Ramos (cell line): ENCODE results near the gene RGS3.

Experiments used
- in situ Hi-C: fragments of 300-500 bp; cut with MboI; formaldehyde crosslinking; loops from one replicate; pipeline ENCODE4 v1.14.3; 2022; ENCODE audit warnings: low sequenced_read_pairs; ENCODE audit not compliant: unreplicated experiment

RGS3 gene

DNA sequence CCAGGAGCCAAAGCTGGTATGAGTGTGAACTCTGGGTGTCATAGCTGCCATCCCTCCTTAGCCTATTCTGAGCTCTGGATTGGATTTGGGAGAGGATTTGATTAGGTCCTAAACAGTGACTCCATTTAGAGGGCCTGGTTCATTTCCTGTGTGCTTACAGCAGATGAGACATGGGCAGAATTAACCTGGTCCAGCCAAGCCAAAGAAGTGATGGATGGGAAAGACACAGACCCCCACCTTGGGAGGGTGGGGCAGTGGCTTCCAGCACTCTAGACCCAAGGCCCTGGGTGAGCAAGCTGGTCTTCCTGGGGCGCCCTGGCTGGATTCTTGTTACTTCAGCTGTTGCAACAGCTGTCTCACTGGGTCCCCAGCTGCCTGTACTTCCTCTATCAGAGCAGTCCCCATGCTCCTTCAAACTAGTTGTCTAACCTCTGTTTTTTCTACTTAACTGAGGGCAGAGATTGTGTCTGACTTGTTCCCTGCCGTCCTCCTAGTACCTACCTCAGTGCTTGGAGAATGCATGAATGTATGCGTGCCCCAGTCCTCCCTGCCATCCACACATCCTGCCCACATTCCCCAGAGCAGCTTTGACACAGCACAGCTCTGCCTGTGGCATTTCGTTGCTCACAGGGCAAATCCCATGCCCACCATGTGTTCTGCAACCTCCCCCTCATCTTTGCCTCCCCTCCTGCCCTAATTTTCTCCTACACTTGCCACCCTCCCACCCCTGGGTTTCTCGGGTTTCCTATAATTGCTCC, 115.9 kb downstream of the RGS3 start:
- in situ Hi-C loops, result loop anchor here (5.0 to 10.0 kb wide), 2 partner anchors 132 to 305 kb away; partner anchors contain the start of genes CDC26 and PRPF4

DNA sequence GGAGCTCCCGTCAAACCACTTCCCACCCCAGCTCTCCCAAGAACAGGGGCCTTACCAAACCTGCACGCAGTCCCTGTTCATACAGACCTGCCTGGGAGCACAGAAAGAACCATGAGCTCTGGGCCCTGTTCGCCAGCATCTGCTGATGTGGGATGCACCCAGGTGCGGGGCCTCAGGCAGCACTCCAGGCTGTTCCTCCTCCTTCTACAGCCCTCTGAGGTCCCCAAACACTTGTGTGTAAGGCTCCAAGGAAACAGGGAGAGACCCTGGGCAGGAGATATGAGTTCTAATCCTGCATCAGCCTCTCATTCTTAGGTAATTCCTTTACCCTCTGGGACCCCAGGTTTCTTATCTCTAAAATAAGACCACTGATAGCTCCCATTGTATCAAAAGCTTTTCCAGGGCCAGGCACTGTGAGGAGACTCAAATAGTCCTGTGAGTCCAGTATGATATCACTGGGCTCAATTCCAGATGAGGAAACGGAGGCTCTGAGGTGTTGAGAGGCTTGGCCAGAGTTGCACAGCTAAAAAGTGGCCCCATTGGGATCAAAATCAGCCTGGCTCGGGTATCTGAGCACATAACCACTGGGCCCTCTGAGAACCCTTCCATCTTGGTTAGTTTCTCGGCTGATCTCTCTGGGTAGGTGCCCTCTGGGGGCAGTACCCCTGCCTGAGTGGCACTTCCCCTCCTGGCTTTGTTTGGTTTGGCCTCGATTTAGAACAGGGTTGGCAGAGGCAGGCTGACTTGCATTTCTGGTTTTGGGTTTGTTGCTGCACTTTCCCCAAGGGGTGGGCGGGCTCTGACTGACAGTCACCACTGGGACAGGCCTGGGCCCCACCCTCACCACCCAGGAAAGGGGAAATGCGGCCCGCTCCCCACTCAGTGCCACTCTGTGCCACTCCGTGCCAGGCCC, 116.8 kb downstream of the RGS3 start:
- in situ Hi-C loops, result loop anchor here (5.0 to 10.0 kb wide), 2 partner anchors 133 to 305 kb away; partner anchors contain the start of genes CDC26 and PRPF4

DNA sequence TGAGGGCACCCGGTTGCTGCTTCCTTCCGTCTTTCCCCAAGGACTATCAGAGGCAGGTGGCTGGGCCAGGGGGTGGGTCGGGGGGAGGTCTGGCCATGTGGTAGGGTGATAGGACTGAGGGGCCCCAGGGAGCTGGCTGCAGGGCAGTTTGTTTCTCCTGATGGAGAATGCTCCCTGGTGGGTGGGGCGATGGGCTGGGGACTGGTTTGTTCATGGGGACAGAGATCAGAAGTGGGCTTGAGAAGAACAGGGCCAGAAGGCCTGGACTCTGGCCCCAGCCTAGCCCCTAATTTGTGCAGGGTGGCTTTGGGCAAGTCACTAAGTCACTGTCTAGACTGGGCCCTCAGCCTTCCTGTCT, 117.4 kb downstream of the RGS3 start:
- in situ Hi-C loops, result loop anchor here (5.0 to 10.0 kb wide), 2 partner anchors 134 to 306 kb away; partner anchors contain the start of genes CDC26 and PRPF4

DNA sequence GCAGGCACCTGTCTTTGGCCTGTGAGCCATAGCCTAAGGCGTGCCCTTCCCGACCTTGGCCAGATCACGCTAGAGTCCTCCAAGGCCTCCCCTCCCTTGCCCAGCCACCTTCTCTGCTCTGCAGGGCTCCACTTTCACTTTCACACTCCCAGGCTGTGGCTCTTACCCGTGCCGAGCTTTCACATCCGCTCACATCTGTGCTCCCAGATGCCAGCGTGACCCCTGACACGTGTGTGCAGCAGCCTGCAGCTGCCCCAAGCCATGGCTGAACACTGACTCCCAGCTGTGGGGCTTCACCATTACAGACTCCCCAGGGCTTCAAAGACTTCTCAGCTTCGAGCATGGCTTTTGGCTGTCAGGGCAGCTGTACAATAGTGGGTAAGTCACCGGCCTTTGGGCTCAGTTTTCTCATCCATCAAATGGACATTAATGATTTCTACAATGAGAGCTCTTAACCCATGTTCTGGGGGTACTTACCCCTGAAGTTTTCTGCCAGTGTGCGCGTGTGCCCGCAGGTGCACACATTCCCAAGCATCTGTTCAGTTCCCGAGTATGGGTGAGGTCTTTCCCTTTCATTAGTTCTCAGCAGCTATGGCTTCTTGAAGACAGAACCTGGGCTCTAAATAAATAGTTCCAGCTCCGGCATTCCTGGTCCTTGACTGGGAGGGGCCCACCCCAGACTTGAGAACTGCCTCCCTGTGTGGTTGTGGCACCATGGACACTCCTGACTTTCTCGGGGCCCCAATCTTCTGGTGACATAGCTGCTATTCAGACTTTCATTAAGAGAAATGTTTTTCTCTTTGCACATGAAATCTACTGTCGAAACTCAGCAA, 118.6 kb downstream of the RGS3 start:
- in situ Hi-C loops, result loop anchor here (5.0 to 10.0 kb wide), 2 partner anchors 135 to 307 kb away; partner anchors contain the start of genes CDC26 and PRPF4

DNA sequence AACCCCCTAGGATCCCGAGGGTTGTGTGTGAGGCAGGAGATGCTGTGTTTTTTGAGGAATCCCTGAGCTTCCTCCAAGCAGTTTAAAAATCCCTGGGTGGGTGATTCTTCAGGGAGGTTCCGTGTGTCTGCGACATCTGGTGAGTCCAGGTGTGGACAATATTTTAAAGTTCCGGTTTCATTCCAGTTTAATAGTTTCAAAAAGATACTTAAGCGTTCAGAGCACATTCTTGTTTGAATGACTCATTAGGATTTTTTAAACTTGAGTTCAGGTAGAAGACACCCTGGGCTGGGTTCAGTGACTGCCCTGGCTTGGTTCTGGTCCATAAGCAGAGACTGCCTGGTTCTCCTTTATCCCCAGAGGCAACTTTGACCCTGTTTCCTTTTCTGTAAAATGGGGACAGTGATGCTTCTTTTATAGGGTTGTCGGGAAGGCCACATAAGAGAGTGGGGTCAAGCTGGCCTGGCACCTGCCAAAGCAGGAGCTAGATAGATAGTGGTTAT, 119.2 kb downstream of the RGS3 start:
- in situ Hi-C loops, result loop anchor here (5.0 to 10.0 kb wide), 2 partner anchors 135 to 308 kb away; partner anchors contain the start of genes CDC26 and PRPF4

DNA sequence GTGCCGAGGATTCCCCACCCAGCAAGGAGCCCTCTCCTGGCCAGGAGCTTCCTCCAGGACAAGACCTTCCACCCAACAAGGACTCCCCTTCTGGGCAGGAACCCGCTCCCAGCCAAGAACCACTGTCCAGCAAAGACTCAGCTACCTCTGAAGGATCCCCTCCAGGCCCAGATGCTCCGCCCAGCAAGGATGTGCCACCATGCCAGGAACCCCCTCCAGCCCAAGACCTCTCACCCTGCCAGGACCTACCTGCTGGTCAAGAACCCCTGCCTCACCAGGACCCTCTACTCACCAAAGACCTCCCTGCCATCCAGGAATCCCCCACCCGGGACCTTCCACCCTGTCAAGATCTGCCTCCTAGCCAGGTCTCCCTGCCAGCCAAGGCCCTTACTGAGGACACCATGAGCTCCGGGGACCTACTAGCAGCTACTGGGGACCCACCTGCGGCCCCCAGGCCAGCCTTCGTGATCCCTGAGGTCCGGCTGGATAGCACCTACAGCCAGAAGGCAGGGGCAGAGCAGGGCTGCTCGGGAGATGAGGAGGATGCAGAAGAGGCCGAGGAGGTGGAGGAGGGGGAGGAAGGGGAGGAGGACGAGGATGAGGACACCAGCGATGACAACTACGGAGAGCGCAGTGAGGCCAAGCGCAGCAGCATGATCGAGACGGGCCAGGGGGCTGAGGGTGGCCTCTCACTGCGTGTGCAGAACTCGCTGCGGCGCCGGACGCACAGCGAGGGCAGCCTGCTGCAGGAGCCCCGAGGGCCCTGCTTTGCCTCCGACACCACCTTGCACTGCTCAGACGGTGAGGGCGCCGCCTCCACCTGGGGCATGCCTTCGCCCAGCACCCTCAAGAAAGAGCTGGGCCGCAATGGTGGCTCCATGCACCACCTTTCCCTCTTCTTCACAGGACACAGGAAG, 120.2 kb downstream of the RGS3 start:
- in situ Hi-C loops, result loop anchor here (5.0 to 10.0 kb wide), 2 partner anchors 136 to 309 kb away; partner anchors contain the start of genes CDC26 and PRPF4

DNA sequence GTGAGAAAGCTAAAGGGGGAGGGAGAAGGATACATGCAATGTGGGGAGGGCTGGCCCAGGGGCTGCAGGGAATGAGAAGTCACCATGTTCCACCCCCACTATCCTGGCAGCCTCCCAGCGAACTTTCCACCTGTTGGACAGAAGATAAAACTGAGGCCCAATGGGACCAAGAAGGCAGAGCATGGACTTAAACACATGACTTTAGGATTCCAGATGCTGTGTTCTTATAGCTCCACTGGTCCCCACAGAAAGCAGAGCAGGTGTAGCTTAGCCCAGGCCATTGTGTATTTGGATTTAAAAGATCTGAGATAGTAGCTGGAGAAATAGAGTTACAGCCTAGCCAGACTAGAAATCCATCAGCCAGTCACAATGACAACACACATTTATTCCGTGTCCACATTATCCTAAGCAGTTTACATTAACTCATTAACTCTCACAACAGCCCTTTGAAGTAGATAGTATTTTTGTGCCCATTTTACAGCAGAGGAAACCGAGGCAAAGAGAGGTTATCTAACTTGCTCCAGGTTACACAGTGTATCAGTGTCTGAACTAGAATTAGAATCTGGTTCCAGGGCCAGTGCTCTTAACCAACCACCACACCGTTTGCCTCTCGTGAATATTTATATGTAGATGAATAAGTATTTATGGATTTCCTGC, 121.0 kb downstream of the RGS3 start:
- in situ Hi-C loops, result loop anchor here (5.0 to 10.0 kb wide), 2 partner anchors 137 to 310 kb away; partner anchors contain the start of genes CDC26 and PRPF4

DNA sequence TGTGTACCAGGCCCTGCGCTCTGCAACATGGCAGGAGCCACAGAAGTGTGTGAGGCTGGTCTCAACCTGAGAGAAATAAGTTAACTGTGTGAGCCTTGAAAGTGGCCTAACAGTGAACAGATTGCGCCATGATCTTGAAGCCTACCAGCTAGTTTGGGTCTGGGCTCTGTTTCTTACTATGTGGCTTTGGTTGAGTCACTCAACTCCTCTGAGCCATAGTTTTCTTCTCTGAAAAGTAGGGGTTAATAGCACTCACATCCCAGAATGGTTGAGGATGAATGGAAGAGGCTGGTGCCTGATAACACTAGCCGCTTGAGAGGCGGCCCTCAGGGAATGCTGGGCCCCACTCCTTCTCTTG, 121.5 kb downstream of the RGS3 start:
- in situ Hi-C loops, result loop anchor here (10.0 kb wide), 1 partner anchor 310 kb away; the partner anchor contains the start of genes CDC26 and PRPF4

DNA sequence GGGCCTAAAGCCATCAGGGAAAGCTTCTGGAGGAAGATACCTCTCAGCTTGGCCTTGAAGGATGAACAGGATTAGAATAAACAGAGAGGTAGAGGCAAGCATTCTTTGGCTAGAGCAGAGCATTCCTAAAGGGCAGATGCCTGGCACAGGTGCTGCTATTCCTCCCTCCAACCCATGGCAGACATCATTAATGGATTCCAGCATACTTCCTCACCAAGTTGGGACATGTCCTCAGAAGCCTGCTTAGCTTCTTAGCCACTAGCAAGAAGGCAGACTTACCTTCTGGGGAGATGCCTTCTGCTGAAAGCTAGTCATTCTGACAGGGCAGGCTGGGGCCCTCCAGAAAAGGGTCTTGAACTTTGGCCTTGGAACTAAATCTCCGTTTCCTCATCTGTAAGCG, 122.0 kb downstream of the RGS3 start:
- in situ Hi-C loops, result loop anchor here (10.0 kb wide), 1 partner anchor 311 kb away; the partner anchor contains the start of genes CDC26 and PRPF4

DNA sequence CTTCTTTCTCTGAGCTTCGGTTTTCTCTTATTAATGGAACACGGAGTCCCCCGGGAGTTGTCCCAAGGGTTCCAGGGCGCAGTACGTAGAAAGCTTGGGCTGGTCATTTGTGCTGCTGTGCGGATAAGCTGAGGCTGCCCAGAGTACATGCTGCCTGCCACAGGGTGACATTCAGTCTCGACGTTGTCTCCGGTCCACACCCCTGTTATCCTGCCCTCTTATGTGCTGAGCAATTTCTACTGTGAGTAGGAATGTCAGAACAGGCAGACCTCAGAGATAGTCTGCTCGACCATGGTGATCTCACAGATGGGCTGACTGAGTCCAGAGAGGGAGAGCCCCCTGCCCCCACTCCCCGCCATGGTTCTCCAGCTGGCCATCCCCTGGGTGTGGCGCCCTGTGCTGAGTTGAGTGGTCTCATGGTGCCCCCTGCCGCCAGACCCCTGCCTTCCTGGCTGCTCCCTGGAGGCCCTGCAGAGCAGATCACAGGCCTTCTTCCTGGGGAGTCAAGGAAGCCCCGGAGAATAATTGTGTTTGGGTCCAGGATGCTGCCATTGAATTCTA, 124.0 kb downstream of the RGS3 start:
- in situ Hi-C loops, result loop anchor here (10.0 kb wide), 1 partner anchor 313 kb away; the partner anchor contains the start of genes CDC26 and PRPF4

DNA sequence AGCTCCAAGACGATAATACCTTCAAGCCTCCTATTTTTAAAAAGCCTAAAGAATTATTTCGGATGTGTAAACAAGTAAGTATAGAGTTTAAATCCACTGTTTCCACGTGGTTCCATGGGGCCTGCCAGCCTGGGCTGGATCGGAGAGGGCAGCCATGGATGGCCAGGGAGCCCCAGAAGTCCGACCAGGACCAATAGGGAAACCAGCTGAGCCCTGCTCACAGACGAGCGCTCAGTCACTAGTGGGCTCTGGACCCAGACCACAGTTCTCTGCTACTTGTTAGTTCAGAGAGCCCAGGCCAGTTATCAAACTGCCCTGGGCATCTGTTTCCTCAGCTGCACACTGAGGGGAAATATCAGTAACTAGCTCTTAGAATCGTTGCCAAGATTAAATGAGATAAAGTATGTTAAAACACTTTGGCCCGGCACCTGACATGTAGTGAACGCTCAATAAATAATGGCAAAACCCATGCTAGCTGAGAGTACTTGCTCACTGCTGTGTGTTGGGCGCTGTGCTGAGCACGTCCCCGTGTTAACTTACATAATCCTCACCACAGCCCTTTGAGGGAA, 124.8 kb downstream of the RGS3 start:
- in situ Hi-C loops, result loop anchor here (10.0 kb wide), 1 partner anchor 314 kb away; the partner anchor contains the start of genes CDC26 and PRPF4

DNA sequence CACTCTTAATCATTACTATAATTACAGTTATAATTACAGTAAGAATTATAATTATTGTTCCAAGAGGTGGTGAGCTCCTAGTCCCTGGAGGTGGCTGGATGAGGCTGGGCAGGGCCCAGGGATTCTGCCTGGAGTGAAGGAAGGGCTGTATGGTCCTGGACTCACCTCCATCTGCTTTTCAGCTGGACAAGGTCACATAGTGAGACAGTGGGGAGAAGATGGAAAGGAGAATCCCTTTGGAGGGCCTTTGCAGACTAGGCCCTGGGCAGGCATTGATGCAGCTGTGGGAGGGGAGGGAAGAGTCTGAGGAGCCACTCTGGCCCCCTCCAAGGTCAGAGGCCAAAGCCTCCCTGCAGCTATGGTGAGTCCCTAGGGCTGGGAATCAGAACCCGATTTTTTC, 125.4 kb downstream of the RGS3 start:
- in situ Hi-C loops, result loop anchor here (10.0 kb wide), 1 partner anchor 314 kb away; the partner anchor contains the start of genes CDC26 and PRPF4

DNA sequence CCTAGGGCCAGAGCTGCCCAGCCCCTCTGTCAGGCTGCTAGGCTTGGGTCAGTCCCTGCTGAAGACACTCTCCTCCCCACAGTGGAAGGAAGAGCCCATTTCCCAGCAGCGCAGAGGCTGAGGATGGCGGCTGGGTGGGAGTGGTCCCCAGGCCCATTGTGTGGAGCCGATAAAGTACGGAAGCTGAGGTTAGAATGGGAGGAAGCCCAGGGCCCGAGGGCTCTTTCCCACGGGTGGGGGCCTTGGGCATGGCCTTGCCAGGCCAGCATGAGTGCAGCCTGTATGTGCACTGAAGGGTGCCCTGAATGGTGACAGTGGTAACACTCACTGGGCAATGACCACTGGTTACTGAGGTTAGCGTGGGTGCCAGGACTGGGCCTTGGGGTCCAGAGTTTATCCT, 125.9 kb downstream of the RGS3 start:
- in situ Hi-C loops, result loop anchor here (10.0 kb wide), 1 partner anchor 315 kb away; the partner anchor contains the start of genes CDC26 and PRPF4

DNA sequence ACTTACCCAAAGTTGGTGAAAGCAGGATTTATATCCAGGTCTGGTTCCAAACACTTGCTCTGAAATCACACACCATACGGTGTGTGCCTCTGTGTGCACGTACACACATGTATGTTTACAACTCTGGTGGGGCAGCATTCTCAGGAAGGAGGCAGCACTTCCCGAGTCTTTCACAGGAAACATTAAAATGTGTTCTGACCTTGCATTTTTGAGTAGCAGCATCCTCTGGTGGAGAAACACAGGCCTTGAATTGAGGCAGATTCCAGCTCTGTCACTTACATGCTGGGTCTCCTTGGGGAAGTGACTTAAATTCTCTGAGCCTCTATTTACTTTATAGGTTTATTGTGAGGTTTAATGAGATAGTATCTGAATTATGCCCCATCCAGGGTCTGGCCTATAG, 126.4 kb downstream of the RGS3 start:
- in situ Hi-C loops, result loop anchor here (5.0 to 10.0 kb wide), 2 partner anchors 67 to 315 kb away; partner anchors contain the start of genes CDC26 and PRPF4

DNA sequence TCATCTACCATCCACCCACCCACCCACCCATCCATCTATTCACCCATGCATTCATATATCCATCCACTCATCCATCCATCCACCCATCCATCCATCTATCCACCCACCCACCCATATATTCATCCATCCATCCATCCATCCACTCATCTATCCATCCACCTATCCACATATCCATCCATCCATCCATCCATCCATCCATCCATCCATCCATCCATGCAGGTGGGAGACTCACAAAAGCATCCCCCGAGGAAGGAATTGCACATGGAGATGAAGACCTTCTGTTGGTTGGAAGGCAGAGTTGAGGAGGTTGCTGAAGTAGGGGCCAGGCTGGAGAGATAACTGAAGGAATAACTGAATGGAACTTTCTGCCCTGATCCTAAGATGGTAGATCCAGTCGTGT, 126.9 kb downstream of the RGS3 start:
- in situ Hi-C loops, result loop anchor here (5.0 kb wide), 1 partner anchor 67 kb away; no protein-coding TSS in a partner anchor

DNA sequence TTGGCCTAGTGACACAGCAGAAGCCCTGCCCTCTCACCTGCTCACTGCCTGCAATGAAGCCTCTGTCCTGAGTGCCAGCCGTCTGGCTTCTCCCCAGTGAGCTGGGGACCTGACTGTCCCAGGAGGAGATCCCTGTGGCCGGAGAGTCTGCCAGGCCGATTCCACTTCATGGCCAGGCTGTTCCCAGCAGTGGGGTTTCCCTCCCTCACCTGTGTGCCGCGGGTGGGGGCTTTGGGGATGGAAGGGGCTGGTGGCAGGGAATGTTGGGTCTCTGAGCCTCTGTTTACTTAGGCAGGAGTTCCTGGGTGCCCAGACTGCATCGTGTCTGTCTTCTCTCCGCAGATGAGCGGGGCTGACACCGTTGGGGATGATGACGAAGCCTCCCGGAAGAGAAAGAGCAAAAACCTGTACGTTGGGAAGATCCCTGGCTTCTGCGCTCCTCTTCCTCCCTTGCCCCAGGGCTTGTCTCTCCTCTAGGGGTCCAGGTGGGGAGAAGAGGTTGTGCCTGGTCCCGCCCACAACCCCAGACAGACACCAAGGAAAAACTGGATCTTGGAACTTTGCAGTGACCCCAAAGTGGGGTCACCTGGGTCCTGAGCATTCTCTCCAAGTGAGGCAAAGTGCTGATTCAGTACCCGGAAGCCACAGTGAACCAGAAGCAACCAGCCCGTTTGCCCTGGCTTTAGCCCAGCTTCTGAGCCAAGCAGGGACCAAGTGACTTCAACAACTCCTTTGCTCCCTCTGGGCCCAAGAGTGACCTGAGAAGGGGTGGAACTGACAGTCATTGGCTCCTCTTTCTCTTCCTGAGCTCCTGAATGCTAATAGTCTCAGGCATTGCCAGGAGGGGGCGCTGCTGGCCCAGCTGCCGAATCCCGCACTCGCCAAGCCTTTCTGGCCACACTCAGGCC, 127.7 kb downstream of the RGS3 start:
- in situ Hi-C loops, result loop anchor here (5.0 kb wide), 1 partner anchor 66 kb away; no protein-coding TSS in a partner anchor
